ENCODE measurements around the gene SLC4A8.
"Not testable (repeated sequence)": the region's sequence is repeated elsewhere in the genome, so short reads cannot be mapped to it uniquely, and the experiment has no call there.

SLC4A8 gene

GRCh38 chr12:51430196-51430895 is 5.7 kb downstream of the SLC4A8 start:
- peak; percentile 44 for DNase-seq

GRCh38 chr12:51432921-51433320 is 8.3 kb downstream of the SLC4A8 start:
- DNase-seq, result no peak

GRCh38 chr12:51434305-51434704 is 9.7 kb downstream of the SLC4A8 start:
- DNase-seq, result no peak

DNA sequence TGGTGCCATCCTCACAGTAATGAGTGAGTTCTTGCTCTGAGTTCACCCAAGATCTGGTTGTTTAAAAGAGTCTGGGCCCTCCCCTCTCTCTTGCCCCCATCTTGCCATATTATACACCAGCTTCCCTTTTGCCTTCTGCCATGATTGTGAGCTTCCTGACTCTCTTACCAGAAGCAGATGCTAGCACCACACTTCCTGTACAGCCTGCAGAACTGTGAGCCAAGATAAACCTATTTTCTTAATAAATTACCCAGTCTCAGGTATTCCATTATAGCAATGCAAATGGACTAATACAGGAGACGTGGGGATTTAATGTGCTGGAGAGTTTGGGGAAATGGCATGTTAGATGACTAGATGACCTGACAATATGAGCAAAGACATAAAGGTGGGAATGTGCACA is 12.8 kb downstream of the SLC4A8 start:
- no peak for DNase-seq

DNA sequence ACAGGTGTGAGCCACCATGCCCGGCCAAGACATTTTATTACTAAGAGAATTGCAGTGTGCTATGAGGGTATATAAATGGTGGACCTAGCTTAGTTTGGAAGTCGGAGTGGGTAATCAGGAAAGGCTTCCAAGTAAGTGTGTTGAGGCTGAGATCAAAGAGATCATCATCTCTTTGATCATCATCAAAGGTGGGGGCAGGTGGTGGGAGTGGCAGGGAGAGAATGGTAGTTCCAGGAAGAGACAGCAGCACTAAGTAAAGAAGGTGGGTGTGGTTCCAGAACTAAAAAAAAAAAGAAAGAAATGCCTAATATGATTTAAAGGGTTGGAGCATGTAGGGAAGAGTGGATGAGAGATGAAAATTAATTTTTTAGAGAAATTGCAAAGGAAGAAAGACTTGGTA is 14.7 kb downstream of the SLC4A8 start:
- no peak for DNase-seq

GRCh38 chr12:51441583-51441982 is 17.0 kb downstream of the SLC4A8 start:
- no peak for DNase-seq

- DNase-seq, result no peak
Observed at GRCh38 chr12:51442324-51442723, 17.7 kb downstream of the SLC4A8 start.

- no peak for DNase-seq
Observed at GRCh38 chr12:51443573-51443972, 18.9 kb downstream of the SLC4A8 start.

- no peak for DNase-seq
Observed at GRCh38 chr12:51448618-51449256, 24.1 kb downstream of the SLC4A8 start.

DNA sequence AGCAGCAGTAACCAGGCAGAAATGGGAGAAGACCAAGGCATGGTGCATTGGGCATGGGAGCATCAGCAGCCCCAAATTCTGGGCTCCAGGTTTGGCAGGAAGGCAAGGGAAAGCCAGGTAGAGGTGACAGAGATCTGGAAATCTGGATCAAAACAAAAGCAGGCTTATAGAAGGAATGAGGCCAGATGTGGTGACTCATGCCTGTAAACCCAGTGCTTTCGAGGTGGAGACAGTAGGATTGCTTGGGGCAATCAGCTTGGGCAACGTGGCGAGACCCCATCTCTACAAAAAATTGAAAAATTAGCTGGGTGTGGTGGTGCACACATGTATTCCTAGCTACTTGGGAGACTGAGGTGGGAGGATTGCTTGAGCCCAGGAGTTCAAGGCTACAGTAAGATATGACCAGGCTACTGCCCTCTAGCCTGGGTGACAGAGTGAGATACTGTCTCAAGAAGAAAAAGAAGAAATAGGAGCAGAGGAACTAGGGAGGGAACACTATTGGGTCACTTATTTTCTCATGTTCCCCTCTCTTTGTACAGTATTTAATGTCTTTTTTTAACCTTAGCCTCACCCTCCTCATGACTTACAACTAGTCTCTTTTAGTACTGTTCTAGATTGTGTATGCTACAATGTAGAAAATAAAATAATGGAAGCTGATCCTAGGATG is 25.1 kb downstream of the SLC4A8 start:
- DNase-seq, result no peak

DNA sequence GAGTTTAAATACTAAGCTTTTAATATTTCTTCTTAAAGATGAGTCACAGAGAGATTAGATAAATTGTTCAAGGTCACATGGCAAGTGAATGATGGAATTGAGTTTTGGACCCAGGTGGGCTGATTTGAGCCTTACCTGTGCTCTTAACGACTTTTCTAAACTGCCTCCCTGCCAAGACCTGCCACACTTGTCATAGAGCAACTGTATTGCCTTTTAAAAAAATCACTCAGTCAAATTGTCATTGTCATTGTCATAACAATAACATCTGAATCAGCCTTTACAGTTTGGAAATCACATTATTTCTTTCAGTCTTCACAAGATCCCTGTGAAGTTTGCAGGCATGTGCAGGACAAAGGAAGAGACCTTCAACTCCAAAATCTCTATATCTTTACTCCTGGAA is 25.7 kb downstream of the SLC4A8 start:
- DNase-seq, result no peak

GRCh38 chr12:51450806-51451205 is 26.2 kb downstream of the SLC4A8 start:
- no peak for DNase-seq

DNA sequence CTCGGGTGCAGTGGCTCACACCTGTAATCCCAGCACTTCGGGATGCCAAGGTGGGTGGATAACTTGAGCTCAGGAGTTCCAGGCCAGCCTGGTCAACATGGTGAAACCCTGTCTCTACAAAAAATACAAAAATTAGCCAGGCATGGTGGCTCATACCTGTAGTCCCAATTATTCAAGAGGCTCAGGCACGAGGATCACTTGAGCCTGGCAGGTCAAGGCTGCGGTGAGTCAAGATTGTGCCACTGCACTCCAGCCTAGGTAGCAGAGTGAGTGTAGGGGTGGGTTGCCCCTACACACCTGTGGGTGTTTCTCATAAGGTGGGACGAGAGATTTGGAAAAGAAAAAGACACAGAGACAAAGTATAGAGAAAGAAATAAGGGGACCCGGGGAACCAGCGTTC is 29.4 kb downstream of the SLC4A8 start:
- not testable (repeated sequence) for DNase-seq

DNA sequence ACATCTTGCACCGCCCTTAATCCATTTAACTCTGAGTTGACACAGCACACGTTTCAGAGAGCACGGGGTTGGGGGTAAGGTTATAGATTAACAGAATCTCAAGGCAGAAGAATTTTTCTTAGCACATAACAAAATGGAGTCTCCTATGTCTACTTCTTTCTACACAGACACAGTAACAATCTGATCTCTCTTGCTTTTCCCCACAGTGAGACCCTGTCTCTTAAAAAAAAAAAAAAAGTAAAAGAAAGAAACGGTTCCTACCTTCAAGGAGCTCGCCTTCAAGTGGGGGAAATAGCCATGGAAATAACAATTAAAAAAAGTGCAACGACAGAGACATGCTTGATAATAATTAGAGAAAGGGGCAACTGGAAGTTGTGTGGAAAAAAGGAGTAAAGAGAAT is 30.4 kb downstream of the SLC4A8 start:
- not testable (repeated sequence) for DNase-seq

GRCh38 chr12:51458635-51459034 is 34.0 kb downstream of the SLC4A8 start:
- no peak for DNase-seq

DNA sequence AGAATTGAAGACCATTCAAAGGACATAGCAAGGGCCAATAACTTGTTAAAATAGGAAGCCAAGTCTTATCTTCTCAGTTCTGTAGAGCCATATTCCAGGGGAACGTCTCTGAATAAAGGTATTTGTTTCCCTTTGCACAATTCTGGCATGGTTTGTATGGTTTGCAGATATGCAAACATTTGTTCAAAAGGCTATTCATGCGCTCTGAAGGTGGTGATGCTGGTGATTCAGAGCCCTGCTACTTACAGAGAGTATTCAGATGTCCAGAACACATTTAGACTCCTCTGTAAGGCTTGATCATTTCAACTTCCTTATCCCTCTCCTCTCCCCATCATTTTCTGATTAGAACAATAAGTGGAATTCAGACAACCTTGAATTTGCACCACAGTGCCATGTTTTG is 35.9 kb downstream of the SLC4A8 start:
- no peak for DNase-seq

- no peak for DNase-seq
Observed at GRCh38 chr12:51465491-51465890, 40.9 kb downstream of the SLC4A8 start.

DNA sequence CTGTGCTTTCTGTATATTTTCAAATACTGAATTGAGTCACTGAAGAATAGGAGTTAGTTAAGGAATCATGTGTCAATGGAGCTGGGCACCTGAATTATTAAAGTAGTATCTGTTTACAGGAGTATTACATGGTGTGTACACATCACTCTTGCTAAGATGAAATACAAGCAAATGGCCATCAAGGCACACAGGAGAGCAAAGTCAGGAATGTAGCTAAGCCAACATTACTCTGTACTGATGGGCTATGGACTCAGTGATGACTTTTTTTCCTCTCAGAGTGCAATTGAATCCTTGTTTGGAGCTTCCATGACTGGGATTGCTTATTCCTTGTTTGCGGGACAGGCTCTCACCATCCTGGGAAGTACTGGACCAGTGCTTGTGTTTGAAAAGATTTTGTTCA is 45.5 kb downstream of the SLC4A8 start:
- no peak for DNase-seq

DNA sequence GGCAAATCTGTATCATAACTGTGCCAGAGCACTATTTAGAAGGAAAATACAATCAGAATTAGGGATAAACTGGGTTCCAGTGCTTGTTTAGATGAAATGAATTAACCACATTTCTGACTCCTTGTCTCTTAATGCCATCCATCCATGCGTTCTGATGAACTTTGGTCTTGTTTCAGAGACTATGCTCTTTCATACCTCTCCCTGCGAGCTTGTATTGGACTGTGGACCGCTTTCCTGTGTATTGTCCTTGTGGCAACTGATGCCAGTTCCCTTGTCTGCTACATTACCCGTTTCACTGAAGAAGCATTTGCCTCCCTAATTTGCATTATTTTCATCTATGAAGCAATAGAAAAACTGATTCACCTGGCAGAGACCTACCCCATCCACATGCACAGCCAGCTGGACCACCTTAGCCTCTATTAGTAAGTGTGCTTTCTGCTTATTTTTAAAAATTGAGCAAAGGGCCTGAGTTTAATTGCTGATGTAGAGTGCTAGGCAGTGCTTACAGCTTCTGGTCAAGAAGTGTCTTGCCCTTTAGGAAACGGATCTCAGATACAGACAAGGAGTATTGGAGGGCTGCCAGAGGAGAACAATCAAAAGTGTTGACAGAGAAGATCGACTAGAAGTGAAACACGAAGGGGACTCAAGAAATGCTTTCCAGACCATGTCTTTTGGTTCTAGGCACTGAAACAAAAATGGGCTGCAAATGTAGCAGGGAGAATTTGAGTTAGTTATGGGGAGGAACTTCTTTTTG is 46.7 kb downstream of the SLC4A8 start:
- no peak for DNase-seq

- DNase-seq, result no peak
Observed at GRCh38 chr12:51472984-51473383, 48.4 kb downstream of the SLC4A8 start.

DNA sequence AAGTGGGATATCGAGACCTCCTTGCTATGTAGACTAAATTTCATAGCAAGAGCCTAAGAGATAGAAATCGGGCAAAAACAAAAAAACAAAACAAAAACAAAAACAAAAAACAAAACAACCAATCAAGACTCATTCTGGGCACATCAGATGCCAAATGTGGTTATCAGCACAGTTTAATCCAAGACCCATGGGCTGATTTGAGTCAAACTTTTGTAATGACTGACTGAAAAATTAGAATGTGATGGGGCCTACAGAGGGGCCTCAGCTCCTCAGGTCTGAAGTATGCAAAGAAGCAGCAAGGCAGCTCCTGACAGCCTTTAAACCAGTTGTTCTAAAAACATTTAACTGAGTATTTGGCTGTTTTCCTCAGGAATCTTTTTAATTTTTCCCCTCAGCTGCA is 49.3 kb downstream of the SLC4A8 start:
- DNase-seq, result no peak

DNA sequence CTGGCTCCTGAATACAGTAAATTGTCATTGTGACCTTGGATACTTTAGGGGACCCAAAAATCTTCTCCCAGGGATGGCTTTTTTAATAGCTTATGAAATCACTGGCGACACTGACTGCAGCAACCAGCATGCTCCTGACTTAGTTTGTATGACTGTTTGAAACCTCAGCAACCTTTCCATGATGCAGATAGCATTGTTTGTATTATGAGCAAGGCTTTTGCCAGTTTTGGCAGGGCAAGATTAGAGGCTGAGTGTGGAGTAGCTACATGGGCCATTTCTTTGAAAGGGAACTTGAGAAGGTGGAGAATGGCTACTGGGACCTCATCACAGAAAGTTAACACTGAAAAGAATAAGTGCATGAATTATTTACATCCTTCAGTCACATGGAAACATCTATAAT is 50.9 kb downstream of the SLC4A8 start:
- no peak for DNase-seq

GRCh38 chr12:51480978-51481377 is 56.3 kb downstream of the SLC4A8 start:
- no peak for DNase-seq

Data from NCI-H2081 treated with DMSO at 0.1 percent for 48 hours (cell line).